A673 (cell line): ENCODE data around the gene MAST4.

Source experiments
- CTCF ChIP-seq: fragments of 300-800, 200-600 bp; sonication (generic); conservative IDR thresholded peaks from 2 replicates; pipeline ENCODE4 v1.5.1; 2017; ENCODE audit warnings: low read depth, mild to moderate bottlenecking, antibody characterized with exemption, low read length, moderate library complexity, mixed read lengths
- EZH2 ChIP-seq: fragments of 200-600 bp; sonication (generic); IDR thresholded peaks from 2 replicates; pipeline ENCODE4 v1.6.1; 2017; ENCODE audit warnings: borderline replicate concordance, low read depth, mild to moderate bottlenecking, mixed read lengths, antibody characterized with exemption, low read length; ENCODE audit not compliant: poor library complexity, severe bottlenecking

DNA sequence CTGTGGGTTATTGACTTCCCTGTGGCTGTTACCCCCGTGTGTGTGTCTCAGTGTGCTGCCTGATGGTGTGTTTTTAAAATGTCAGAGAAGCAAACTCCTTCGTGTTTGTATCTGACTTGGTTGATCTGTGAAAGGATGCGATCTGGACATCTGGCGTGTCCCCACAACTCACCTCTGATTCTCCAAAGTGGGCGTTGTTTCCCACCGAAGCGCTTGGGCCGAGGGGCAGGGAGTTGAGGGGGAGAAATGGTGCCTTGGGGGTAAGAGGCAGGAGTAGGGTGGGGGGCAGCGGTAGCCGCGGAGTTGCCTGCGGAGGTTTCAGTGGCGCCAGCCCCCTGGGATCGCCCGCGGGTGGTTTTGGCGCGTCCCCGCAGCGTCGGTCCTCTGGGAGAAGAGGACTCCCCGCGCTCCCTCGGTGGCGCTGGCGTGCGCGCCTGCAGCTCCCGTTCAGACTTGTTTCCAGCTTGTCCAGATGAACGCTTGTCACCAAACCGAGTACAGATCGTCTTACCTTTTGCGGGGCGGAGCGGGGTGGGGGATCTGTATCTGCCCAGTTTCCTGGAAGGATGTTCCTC, 1.1 kb downstream of the MAST4 start:
- TF ChIP-seq CTCF: no peak
- no peak for TF ChIP-seq EZH2
